GM12878 (cell line): Measurements from ENCODE around the gene LDLRAP1.

ENCODE experiments used
- BCL11A ChIP-seq: IDR thresholded peaks from 2 replicates; pipeline ENCODE4 v1.6.1; 2011; ENCODE audit warnings: low read depth, low read length
- JUNB ChIP-seq: IDR thresholded peaks from 2 replicates; pipeline ENCODE4 v1.6.1; 2016; ENCODE audit warnings: antibody characterized with exemption, mild to moderate bottlenecking
- POLR2A ChIP-seq: IDR thresholded peaks from 2 replicates; pipeline ENCODE4 v1.6.1; 2011; ENCODE audit warnings: low read depth, mild to moderate bottlenecking, low read length
- POLR2AphosphoS2 ChIP-seq: IDR thresholded peaks from 2 replicates; pipeline ENCODE4 v1.6.1; 2011; ENCODE audit warnings: low read depth, mild to moderate bottlenecking, low read length, improper control_type of control experiment, moderate library complexity
- POLR2AphosphoS5 ChIP-seq: IDR thresholded peaks from 2 replicates; pipeline ENCODE4 v1.6.1; 2011; ENCODE audit warnings: mild to moderate bottlenecking, low read length, inconsistent platforms
- TF ChIP-seq, protein P1 (sequence below), 3 experiments: IDR thresholded peaks in 2 of 3; conservative IDR thresholded peaks in 1 of 3; 2 replicates each; pipeline ENCODE4 v1.5.1; 2011; ENCODE audit warnings: low read depth in 3 of 3, low read length in 3 of 3, mild to moderate bottlenecking in 3 of 3, control low read depth in 2 of 3, moderate library complexity in 2 of 3, inconsistent platforms in 1 of 3, mixed read lengths in 1 of 3; ENCODE audit not compliant: control insufficient read depth in 2 of 3, insufficient read depth in 1 of 3; ENCODE audit errors: extremely low read depth in 1 of 3

DNA sequence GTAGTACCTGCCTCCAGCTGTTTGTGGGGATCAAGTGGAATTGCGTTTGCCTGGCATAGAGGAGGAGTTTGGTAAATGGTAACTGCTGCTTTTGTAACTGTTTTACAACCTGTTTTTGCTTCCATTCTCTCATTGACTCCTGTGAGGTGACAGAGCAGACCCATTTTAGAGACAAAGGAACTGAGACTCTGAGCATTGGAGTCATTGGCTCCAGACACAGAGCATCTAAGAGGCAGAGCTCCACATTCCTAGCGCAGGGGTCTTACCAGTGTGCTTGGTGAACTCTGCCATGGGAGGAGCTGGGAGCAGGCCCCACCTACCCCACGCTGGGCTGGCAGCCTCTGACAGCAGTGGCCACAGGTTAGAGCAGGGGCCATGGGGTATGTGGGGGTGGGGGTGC, 2.4 kb downstream of the LDLRAP1 start:
- TF ChIP-seq, protein P1, sequence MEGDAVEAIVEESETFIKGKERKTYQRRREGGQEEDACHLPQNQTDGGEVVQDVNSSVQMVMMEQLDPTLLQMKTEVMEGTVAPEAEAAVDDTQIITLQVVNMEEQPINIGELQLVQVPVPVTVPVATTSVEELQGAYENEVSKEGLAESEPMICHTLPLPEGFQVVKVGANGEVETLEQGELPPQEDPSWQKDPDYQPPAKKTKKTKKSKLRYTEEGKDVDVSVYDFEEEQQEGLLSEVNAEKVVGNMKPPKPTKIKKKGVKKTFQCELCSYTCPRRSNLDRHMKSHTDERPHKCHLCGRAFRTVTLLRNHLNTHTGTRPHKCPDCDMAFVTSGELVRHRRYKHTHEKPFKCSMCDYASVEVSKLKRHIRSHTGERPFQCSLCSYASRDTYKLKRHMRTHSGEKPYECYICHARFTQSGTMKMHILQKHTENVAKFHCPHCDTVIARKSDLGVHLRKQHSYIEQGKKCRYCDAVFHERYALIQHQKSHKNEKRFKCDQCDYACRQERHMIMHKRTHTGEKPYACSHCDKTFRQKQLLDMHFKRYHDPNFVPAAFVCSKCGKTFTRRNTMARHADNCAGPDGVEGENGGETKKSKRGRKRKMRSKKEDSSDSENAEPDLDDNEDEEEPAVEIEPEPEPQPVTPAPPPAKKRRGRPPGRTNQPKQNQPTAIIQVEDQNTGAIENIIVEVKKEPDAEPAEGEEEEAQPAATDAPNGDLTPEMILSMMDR (IDR thresholded peaks at IDR 0.05 in 2 of 3, conservative IDR thresholded peaks at IDR 0.05 in 1 of 3; ENCODE audit: control insufficient read depth in 2 of 3, extremely low read depth in 1 of 3, insufficient read depth in 1 of 3, low read depth in 3 of 3, low read length in 3 of 3) = no peak
- no peak for TF ChIP-seq POLR2AphosphoS5
- no peak for TF ChIP-seq POLR2A
- TF ChIP-seq JUNB = no peak
- TF ChIP-seq BCL11A = no peak
- no peak for TF ChIP-seq POLR2AphosphoS2
